Activated T-helper 1 cell treated with anti-CD3 and anti-CD28 coated beads, Interleukin-12 subunit alpha, Interleukin-12 subunit beta, Interleukin-2, Interleukin-4 antibody, amounts not matched to agents 30 ng/mL and 10 ng/mL and 1 ng/mL, durations not matched to agents 14 hours and 24 hours and 36 hours (primary cell): Measurements from ENCODE around the gene GPD1. TPM values are rescaled to one million over a fixed set of nuclear protein-coding genes. Genes with fewer than 3 reads are reported as not detected.
"Not testable (repeated sequence)": the region's sequence is repeated elsewhere in the genome, so short reads cannot be mapped to it uniquely, and the experiment has no call there.

Experiments used
- DNase-seq: peaks from one replicate; pipeline ENCODE4 v3.0.0; 2021; ENCODE audit warnings: low spot score
- H3K27ac Mint-ChIP-seq: one replicate; pipeline ENCODE4 v1.8.0; 2021; ENCODE audit warnings: mild to moderate bottlenecking, mixed read lengths
- H3K27me3 Mint-ChIP-seq: one replicate; pipeline ENCODE4 v1.8.0; 2022; ENCODE audit warnings: mild to moderate bottlenecking, moderate library complexity, mixed read lengths; ENCODE audit not compliant: insufficient read depth
- H3K36me3 Mint-ChIP-seq: one replicate; pipeline ENCODE4 v1.8.0; 2021; ENCODE audit warnings: low read depth, mixed read lengths
- H3K4me1 Mint-ChIP-seq: one replicate; pipeline ENCODE4 v1.8.0; 2021; ENCODE audit warnings: low read depth, mixed read lengths
- H3K4me3 Mint-ChIP-seq: one replicate; pipeline ENCODE4 v1.8.0; 2021; ENCODE audit warnings: mild to moderate bottlenecking, moderate library complexity, mixed read lengths
- H3K9me3 Mint-ChIP-seq: one replicate; pipeline ENCODE4 v1.8.0; 2021; ENCODE audit warnings: mixed read lengths
- intact Hi-C: fragments of 100-400 bp; cut with micrococcal nuclease; formaldehyde crosslinking; loops from one replicate; pipeline ENCODE4 v1.15.1; 2024
- total RNA-seq: library from RNA; stranded (reverse); gene quantifications from 2 replicates; pipeline ENCODE4 v1.2.3, GENCODE V29; 2022

GPD1 gene
- total RNA-seq, 1 donor from 2014 or later: 0.29 TPM

DNA sequence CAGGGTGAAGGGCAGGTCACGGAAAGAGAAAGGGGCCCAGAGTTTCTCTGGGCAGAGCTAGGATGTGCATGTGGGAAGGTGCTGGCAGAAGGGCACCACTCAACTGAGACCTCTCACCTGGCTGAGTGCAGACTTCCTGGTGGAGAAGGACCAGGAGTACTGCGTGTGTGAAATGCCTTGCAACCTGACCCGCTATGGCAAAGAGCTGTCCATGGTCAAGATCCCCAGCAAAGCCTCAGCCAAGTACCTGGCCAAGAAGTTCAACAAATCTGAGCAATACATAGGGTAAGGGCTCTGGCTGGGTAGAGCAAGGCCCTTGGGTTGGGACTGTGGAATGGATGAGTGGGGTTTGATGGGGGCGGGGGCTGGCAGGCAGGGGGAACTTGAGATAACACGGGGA lies 24.0 kb upstream of the GPD1 start:
- no peaks in the 10 kb centered on the region for H3K9me3 Mint-ChIP-seq
- no peak overlapping the region for H3K4me3 Mint-ChIP-seq
- peaks cover 3% of the 10 kb centered on the region for H3K27me3 Mint-ChIP-seq
- H3K27ac Mint-ChIP-seq: no peak overlapping the region
- intact Hi-C loops: no loop called here
- no peak for DNase-seq
- peaks cover 5% of the 10 kb centered on the region for H3K4me1 Mint-ChIP-seq
- H3K36me3 Mint-ChIP-seq: no peaks in the 10 kb centered on the region

DNA sequence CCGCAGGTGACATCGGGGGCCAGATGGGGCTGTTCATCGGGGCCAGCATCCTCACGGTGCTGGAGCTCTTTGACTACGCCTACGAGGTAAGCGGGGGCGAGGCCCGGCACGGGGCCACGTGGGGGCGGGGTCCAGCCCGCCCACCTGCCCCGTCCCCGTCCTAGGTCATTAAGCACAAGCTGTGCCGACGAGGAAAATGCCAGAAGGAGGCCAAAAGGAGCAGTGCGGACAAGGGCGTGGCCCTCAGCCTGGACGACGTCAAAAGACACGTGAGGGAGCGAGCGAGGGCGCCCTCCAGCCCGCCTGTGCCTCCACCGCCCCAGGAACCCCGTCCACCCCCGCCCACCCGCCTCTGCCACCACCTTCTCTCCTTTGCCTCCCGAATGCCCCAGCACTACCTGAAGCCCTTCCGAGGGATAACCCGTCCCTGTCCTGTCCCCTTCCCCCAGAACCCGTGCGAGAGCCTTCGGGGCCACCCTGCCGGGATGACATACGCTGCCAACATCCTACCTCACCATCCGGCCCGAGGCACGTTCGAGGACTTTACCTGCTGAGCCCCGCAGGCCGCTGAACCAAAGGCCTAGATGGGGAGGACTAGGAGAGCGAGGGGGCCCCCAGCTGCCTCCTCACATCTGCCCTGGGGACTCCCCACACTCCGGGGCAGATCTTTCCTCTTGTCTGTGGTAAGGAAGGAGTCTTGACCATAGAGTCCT lies 22.6 kb upstream of the GPD1 start:
- H3K27ac Mint-ChIP-seq: no peak overlapping the region
- no peaks in the 10 kb centered on the region for H3K9me3 Mint-ChIP-seq
- peaks cover 3% of the 10 kb centered on the region for H3K27me3 Mint-ChIP-seq
- no peaks in the 10 kb centered on the region for H3K36me3 Mint-ChIP-seq
- peaks cover 8% of the 10 kb centered on the region for H3K4me1 Mint-ChIP-seq
- H3K4me3 Mint-ChIP-seq: no peak overlapping the region
- intact Hi-C loops: no loop called here
- DNase-seq: no peak

DNA sequence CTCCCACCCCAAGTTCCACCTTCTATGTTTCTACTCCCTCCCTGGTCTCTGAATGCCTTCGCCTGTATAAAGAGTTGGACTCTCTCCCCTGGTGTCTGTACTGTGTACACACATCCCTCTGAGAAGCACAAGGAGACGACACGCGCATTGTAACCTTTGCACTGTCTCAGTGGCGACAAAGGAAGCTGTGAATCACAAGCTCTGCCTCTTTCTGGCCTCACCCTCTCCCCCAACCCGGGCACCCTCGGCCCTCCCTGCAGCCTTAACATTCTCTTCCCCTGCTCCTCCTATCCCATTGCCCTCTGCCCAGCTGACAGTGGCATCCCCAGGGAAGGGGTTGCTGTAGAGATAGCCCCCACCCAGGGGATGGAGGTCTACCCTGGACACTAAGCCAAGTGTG lies 21.2 kb upstream of the GPD1 start:
- Mint-ChIP-seq H3K9me3 (no peaks in the 10 kb centered on the region), H3K4me3 (no peak overlapping the region), H3K27ac (no peak overlapping the region), H3K4me1 (peaks cover 17% of the 10 kb centered on the region), H3K36me3 (peaks cover 5% of the 10 kb centered on the region), H3K27me3 (no peaks in the 10 kb centered on the region)
- DNase-seq: no peak
- intact Hi-C loops: no loop called here

- no peaks in the 10 kb centered on the region for H3K9me3 Mint-ChIP-seq
- no peaks in the 10 kb centered on the region for H3K27me3 Mint-ChIP-seq
- intact Hi-C loops: no loop called here
- H3K4me3 Mint-ChIP-seq: peak overlapping the region; percentile 78
- peak overlapping the region; percentile 72 for H3K27ac Mint-ChIP-seq
- peaks cover 5% of the 10 kb centered on the region for H3K36me3 Mint-ChIP-seq
- DNase-seq: no peak
- H3K4me1 Mint-ChIP-seq: peaks cover 23% of the 10 kb centered on the region
Measured at GRCh38 chr12:50083301-50083700, 20.5 kb upstream of the GPD1 start.

DNA sequence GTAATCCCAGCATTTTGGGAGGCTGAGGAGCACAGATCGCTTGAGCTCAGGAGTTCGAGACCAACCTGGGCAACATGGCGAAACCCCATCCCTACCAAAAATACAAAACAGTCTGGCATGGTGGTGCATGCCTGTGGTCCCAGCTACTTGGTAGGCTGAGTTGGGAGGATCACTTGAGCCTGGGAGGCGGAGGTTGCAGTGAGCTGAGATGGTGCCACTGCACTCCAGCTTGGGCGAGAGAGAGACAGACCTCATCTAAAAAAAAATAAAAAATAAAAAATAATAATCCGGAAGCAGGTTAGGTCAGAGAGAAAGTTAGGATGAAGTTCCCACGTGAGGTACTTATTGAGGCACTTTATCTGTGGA lies 19.4 kb upstream of the GPD1 start:
- not testable (repeated sequence) for H3K27me3 Mint-ChIP-seq, H3K9me3 Mint-ChIP-seq, DNase-seq
- intact Hi-C loops: loop anchor here (2.0 kb wide), 2 partner anchors 14 to 316 kb away; partner anchors contain the start of gene LARP4
- peak overlapping the region; percentile 93 for H3K27ac Mint-ChIP-seq
- peaks cover 31% of the 10 kb centered on the region for H3K4me1 Mint-ChIP-seq
- H3K4me3 Mint-ChIP-seq: peak overlapping the region; percentile 90
- H3K36me3 Mint-ChIP-seq: peaks cover 14% of the 10 kb centered on the region

- H3K36me3 Mint-ChIP-seq: peaks cover 18% of the 10 kb centered on the region
- H3K27ac Mint-ChIP-seq: peak within 1 kb of the TSS; percentile 93
- intact Hi-C loops: loop anchor here (1.0 to 2.0 kb wide), 6 partner anchors 14 to 316 kb away; partner anchors contain the start of genes CERS5, LARP4, LIMA1 and RACGAP1
- peak within 1 kb of the TSS; percentile 90 for H3K4me3 Mint-ChIP-seq
- no peaks in the 10 kb centered on the region for H3K27me3 Mint-ChIP-seq
- no peaks in the 10 kb centered on the region for H3K9me3 Mint-ChIP-seq
- DNase-seq: peak; percentile 78
- peaks cover 31% of the 10 kb centered on the region for H3K4me1 Mint-ChIP-seq
Measured at GRCh38 chr12:50084775-50085614, 18.8 kb upstream of the GPD1 start, which contains the start of gene SMARCD1. Gene SMARCD1 (plus strand): TSS chr12:50085342. CDS start chr12:50085370, 28 bp downstream.

DNA sequence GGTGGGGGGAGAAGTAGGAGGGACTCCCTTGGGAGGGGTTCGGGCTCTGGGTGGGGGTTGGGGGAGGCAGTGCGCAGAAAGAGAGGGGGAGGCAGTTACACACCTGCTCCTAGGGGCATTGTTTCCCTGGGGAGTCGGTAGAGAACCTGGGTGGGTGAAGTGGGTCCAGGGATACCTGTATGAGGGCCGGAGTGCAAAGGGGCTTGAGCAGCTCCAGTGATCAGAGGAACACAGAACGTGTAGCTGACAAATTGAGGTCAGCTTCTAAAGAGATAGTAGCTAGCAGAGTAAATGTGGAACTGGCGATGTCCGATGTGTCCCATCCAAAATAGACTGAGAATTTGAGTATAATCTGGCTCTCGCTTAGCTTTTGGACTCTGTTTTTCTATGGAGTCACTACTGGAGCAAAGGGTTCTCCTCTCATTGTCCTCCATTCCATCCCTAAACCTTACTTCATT lies 18.2 kb upstream of the GPD1 start:
- Mint-ChIP-seq H3K4me1 (peaks cover 31% of the 10 kb centered on the region), H3K27ac (peak overlapping the region; percentile 81)

DNA sequence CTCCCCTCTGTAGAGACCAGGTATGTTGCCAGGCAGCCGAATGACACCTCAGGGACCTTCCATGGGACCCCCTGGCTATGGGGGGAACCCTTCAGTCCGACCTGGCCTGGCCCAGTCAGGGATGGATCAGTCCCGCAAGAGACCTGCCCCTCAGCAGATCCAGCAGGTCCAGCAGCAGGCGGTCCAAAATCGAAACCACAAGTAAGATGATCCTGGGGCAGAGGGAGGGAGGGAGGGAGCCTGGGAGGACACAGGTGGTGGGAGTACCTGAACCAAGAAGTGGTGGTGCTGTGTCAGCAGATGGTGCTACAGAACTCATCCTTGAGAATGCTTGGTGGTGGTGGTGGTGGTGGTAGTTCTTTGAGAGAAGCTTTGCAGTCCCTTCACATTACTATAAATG lies 17.7 kb upstream of the GPD1 start:
- Mint-ChIP-seq H3K36me3 (peaks cover 25% of the 10 kb centered on the region), H3K9me3 (no peaks in the 10 kb centered on the region), H3K4me3 (peak overlapping the region; percentile 87), H3K4me1 (peaks cover 31% of the 10 kb centered on the region), H3K27ac (peak overlapping the region; percentile 22), H3K27me3 (no peaks in the 10 kb centered on the region)
- no peak for DNase-seq
- intact Hi-C loops: no loop called here

More for the DNA sequence above, 18.2 kb upstream of the GPD1 start:
- Mint-ChIP-seq H3K27me3 (no peaks in the 10 kb centered on the region), H3K4me3 (peak overlapping the region; percentile 87), H3K36me3 (peaks cover 23% of the 10 kb centered on the region), H3K9me3 (no peaks in the 10 kb centered on the region)
- intact Hi-C loops: loop anchor here (1.0 to 2.0 kb wide), 6 partner anchors 15 to 315 kb away; partner anchors contain the start of genes CERS5, LARP4, LIMA1 and RACGAP1
- DNase-seq: no peak

GRCh38 chr12:50087151-50087550 lies 16.7 kb upstream of the GPD1 start:
- Mint-ChIP-seq H3K4me3 (peak overlapping the region; percentile 8), H3K9me3 (no peaks in the 10 kb centered on the region), H3K36me3 (peaks cover 29% of the 10 kb centered on the region), H3K27me3 (no peaks in the 10 kb centered on the region), H3K27ac (no peak overlapping the region), H3K4me1 (peaks cover 31% of the 10 kb centered on the region)
- no peak for DNase-seq
- intact Hi-C loops: no loop called here

GRCh38 chr12:50087995-50088394 lies 15.8 kb upstream of the GPD1 start:
- Mint-ChIP-seq H3K36me3 (peaks cover 29% of the 10 kb centered on the region), H3K4me1 (peaks cover 31% of the 10 kb centered on the region), H3K9me3 (no peaks in the 10 kb centered on the region), H3K4me3 (peak overlapping the region; percentile 21), H3K27me3 (no peaks in the 10 kb centered on the region), H3K27ac (no peak overlapping the region)
- intact Hi-C loops: loop anchor here (1.0 kb wide), 1 partner anchor 87 kb away; no protein-coding TSS in a partner anchor
- no peak for DNase-seq

DNA sequence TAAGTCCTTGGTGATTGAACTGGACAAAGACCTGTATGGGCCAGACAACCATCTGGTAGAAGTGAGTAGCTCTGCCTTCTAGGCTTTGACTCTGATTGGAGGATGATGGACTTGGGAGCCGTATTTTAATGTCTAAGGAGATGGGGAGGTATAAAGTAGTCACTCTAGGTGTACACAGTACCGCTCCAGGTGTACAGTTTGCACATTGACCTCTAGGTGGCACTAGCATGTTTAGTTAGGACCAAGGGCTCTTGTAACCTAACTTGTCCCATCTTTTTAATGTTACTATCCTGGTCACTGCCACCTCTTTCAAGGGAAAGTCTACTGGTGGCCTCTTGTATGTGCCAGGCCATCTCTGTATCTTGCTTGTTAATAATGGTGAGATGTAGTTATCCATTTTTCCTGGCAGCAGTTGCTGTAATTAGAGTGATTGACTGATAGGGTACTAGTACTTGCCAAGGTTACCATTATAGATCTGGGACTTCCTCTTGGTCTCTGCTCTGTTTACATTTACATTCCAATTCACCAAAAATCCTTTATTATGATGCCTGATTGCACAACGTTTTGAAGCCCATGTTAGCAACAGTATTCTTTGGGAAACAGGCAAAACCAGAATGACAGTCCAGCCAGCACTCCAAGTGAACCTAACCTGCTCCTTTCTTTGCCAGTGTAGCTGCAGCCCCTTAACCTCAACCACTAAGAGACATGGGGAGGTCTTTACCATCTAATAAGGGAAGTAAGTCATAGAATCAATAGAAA lies 15.1 kb upstream of the GPD1 start:
- Mint-ChIP-seq H3K4me1 (peaks cover 31% of the 10 kb centered on the region), H3K4me3 (peak overlapping the region; percentile 2), H3K27ac (no peak overlapping the region), H3K9me3 (no peaks in the 10 kb centered on the region), H3K36me3 (peaks cover 30% of the 10 kb centered on the region), H3K27me3 (no peaks in the 10 kb centered on the region)
- intact Hi-C loops: loop anchor here (1.0 kb wide), 1 partner anchor 87 kb away; no protein-coding TSS in a partner anchor
- peak; percentile 36 for DNase-seq

- peaks cover 31% of the 10 kb centered on the region for H3K4me1 Mint-ChIP-seq
- no peaks in the 10 kb centered on the region for H3K9me3 Mint-ChIP-seq
- H3K36me3 Mint-ChIP-seq: peaks cover 35% of the 10 kb centered on the region
- no peak overlapping the region for H3K27ac Mint-ChIP-seq
- no peak overlapping the region for H3K4me3 Mint-ChIP-seq
- no peaks in the 10 kb centered on the region for H3K27me3 Mint-ChIP-seq
- DNase-seq: no peak
- intact Hi-C loops: no loop called here
Measured at GRCh38 chr12:50089730-50090129, 14.1 kb upstream of the GPD1 start.
